CD4-positive, alpha-beta T cell (primary cell): ENCODE data around the gene QKI. TPM values are rescaled to one million over a fixed set of nuclear protein-coding genes. Genes with fewer than 3 reads are reported as not detected.

ENCODE experiments used
- ATAC-seq: fragments of 200-7000 bp; cut with Tn5 transposase; one replicate; pipeline ENCODE4 v1.10.0; 2022; ENCODE audit warnings: mild to moderate bottlenecking; ENCODE audit not compliant: poor library complexity
- CTCF ChIA-PET: fragments of 350-600 bp; sonication (Branson Sonifier 250); formaldehyde crosslinking; loops from one replicate; lab custom pipeline; 2021; ENCODE audit warnings: antibody characterized with exemption, inconsistent platforms; lab: Charles Lee
- POLR2A ChIA-PET: fragments of 350-600 bp; sonication (Branson Sonifier 250); formaldehyde crosslinking; loops from one replicate; lab custom pipeline; 2021; ENCODE audit warnings: antibody characterized with exemption, inconsistent platforms; lab: Charles Lee
- DNase-seq, 14 experiments: peaks; one replicate each; pipeline ENCODE4 v3.0.0-alpha.2; 2013 to 2020; ENCODE audit warnings: mixed read lengths in 2 of 14
- H3K27ac ChIP-seq, 2 donors: one replicate each; pipeline versions ENCODE4 v1.5.1 to v1.7.0; 2013; ENCODE audit warnings: low read length in 2 of 2, low read depth in 1 of 2, mild to moderate bottlenecking in 1 of 2
- H3K27me3 ChIP-seq, 2 experiments: 1 replicate in 1 of 2; 2 replicates in 1 of 2; pipeline versions ENCODE4 v1.6.1 to v1.7.0; 2013; ENCODE audit warnings: low read length in 2 of 2, control low read depth in 1 of 2, mild to moderate bottlenecking in 1 of 2, moderate library complexity in 1 of 2; ENCODE audit not compliant: insufficient read depth in 2 of 2, control insufficient read depth in 1 of 2
- H3K36me3 ChIP-seq: one replicate; pipeline ENCODE4 v1.6.1; 2013; ENCODE audit warnings: low read length, control low read depth; ENCODE audit not compliant: insufficient read depth
- H3K4me1 ChIP-seq: one replicate; pipeline ENCODE4 v1.6.1; 2013; ENCODE audit warnings: low read length, control low read depth; ENCODE audit not compliant: insufficient read depth
- H3K4me3 ChIP-seq: one replicate; pipeline ENCODE4 v1.5.1; 2013; ENCODE audit warnings: mild to moderate bottlenecking, low read length, moderate library complexity
- H3K9me3 ChIP-seq, 2 experiments: 1 replicate in 1 of 2; 2 replicates in 1 of 2; pipeline versions ENCODE4 v1.6.1 to v1.7.0; 2013; ENCODE audit warnings: low read length in 2 of 2, mild to moderate bottlenecking in 2 of 2, control low read depth in 1 of 2, moderate library complexity in 1 of 2; ENCODE audit not compliant: control insufficient read depth in 1 of 2, insufficient read depth in 1 of 2
- H3K27ac Mint-ChIP-seq: one replicate; pipeline ENCODE4 v1.8.0; 2020; ENCODE audit warnings: mixed read lengths
- H3K27me3 Mint-ChIP-seq: one replicate; pipeline ENCODE4 v1.8.0; 2021; ENCODE audit warnings: mixed read lengths
- H3K36me3 Mint-ChIP-seq: one replicate; pipeline ENCODE4 v1.8.0; 2021; ENCODE audit warnings: low read depth, mixed read lengths
- H3K4me1 Mint-ChIP-seq: one replicate; pipeline ENCODE4 v1.8.0; 2021; ENCODE audit warnings: low read depth, mixed read lengths
- H3K4me3 Mint-ChIP-seq: one replicate; pipeline ENCODE4 v1.8.0; 2020; ENCODE audit warnings: mild to moderate bottlenecking, mixed read lengths
- H3K9me3 Mint-ChIP-seq: one replicate; pipeline ENCODE4 v1.8.0; 2020; ENCODE audit warnings: mixed read lengths
- CTCF ChIP-seq: fragments of 200-600 bp; IDR thresholded peaks from one replicate; pipeline ENCODE4 v1.8.0; 2022; ENCODE audit warnings: antibody characterized with exemption, mild to moderate bottlenecking
- intact Hi-C, 2 experiments: fragments of 100-400 bp; cut with DNase I in 1 of 2; cut with micrococcal nuclease in 1 of 2; formaldehyde crosslinking; loops; one replicate each; pipeline versions ENCODE4 v1.15.1 to v1.9.0; 2023 to 2025; cut with DNase I, micrococcal nuclease
- total RNA-seq, 174 experiments: library from RNA in 2 of 174; stranded (reverse) in 2 of 174; gene quantifications; one replicate each; pipeline ENCODE4 v1.2.3 and lab custom pipeline; 2021 to 2026

The QKI gene
- total RNA-seq, 2 experiments from 2014 or later: 60.7 to 67.3 TPM

DNA sequence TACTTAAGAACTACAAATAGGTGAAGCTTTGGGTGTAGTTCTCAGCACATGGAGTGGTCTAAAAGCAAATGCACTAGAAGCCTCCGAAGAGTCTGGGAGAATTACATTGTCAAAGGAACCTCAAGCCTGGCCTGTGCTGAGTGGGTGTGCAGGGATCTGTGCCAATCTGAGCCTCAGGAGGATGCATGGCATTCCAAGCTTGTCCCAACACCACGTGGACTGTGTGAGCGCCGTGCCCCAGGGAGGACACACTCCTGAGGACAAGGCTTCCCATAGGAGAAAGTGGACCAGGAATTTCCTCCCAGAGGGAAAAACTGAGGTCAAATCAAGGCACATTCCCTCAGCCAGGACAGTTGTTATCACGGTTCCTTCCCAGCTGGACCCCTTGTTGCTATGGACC lies 185.8 kb downstream of the QKI start:
- Histone ChIP-seq H3K27ac (no peak overlapping the region), H3K36me3 (no peaks in the 10 kb centered on the region), H3K4me3 (no peak overlapping the region), H3K9me3 (no peaks in the 10 kb centered on the region), H3K4me1 (no peaks in the 10 kb centered on the region), H3K27me3 (no peaks in the 10 kb centered on the region)
- peaks cover 9% of the 10 kb centered on the region for H3K27me3 Mint-ChIP-seq
- no peaks in the 10 kb centered on the region for H3K36me3 Mint-ChIP-seq
- H3K4me3 Mint-ChIP-seq: no peak overlapping the region
- POLR2A ChIA-PET: no interaction called here
- DNase-seq (no peak), ATAC-seq (no peak)
- intact Hi-C loops: no loop called here
- H3K27ac Mint-ChIP-seq: no peak overlapping the region
- CTCF ChIA-PET: no interaction called here
- H3K9me3 Mint-ChIP-seq: no peaks in the 10 kb centered on the region
- TF ChIP-seq CTCF: no peak
- H3K4me1 Mint-ChIP-seq: no peaks in the 10 kb centered on the region

DNA sequence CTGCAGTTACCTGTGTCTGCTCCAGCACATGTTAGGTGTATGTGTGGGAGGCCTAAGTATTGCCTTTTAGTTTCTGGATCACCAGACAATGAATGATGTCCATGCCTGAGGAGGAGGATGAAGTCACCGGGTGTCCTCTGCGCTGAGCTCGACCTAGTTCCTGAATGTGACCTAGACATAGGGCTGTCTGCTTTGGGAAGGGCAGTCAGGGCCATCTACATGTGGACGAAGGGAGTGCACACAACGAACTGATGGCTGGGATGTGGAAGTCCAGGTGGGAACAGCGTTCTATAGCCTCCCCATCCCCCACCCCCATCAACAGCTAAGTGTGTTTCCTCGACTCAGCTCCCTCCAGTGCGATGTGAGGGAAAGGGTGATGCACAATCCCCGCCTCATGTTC lies 186.3 kb downstream of the QKI start:
- H3K4me3 ChIP-seq: no peak overlapping the region
- Mint-ChIP-seq H3K36me3 (no peaks in the 10 kb centered on the region), H3K27ac (no peak overlapping the region), H3K27me3 (peaks cover 13% of the 10 kb centered on the region), H3K4me3 (no peak overlapping the region), H3K4me1 (no peaks in the 10 kb centered on the region), H3K9me3 (no peaks in the 10 kb centered on the region)
- TF ChIP-seq CTCF: no peak
- no peak for DNase-seq
- no peak for ATAC-seq
- H3K4me1 ChIP-seq: no peaks in the 10 kb centered on the region
- ChIA-PET POLR2A (no interaction called here), CTCF (no interaction called here)
- intact Hi-C loops: no loop called here
- no peaks in the 10 kb centered on the region for H3K27me3 ChIP-seq
- H3K27ac ChIP-seq: no peak overlapping the region
- H3K36me3 ChIP-seq: no peaks in the 10 kb centered on the region
- no peaks in the 10 kb centered on the region for H3K9me3 ChIP-seq

GRCh38 chr6:163602851-163603250 lies 188.3 kb downstream of the QKI start:
- Histone ChIP-seq H3K4me3 (no peak overlapping the region), H3K27ac (no peak overlapping the region), H3K4me1 (no peaks in the 10 kb centered on the region), H3K27me3 (no peaks in the 10 kb centered on the region), H3K9me3 (no peaks in the 10 kb centered on the region), H3K36me3 (no peaks in the 10 kb centered on the region)
- intact Hi-C loops: no loop called here
- no peak overlapping the region for H3K4me3 Mint-ChIP-seq
- H3K27ac Mint-ChIP-seq: no peak overlapping the region
- DNase-seq: no peak
- ChIA-PET CTCF (no interaction called here), POLR2A (no interaction called here)
- H3K9me3 Mint-ChIP-seq: no peaks in the 10 kb centered on the region
- no peaks in the 10 kb centered on the region for H3K36me3 Mint-ChIP-seq
- H3K27me3 Mint-ChIP-seq: peaks cover 13% of the 10 kb centered on the region
- H3K4me1 Mint-ChIP-seq: no peaks in the 10 kb centered on the region
- no peak for ATAC-seq
- no peak for TF ChIP-seq CTCF
